Upper lobe of right lung (tissue), 1 donor: ENCODE measurements around the gene ATP1A3. TPM values are rescaled to one million over a fixed set of nuclear protein-coding genes. Genes with fewer than 3 reads are reported as not detected.
A peak's percentile ranks its signal among the peaks of the same experiment; 100 is the strongest.

Experiments used
- ATAC-seq: fragments of 200-7000 bp; cut with Tn5 transposase; one replicate; pipeline ENCODE4 v1.9.1; 2020; ENCODE audit warnings: mild to moderate bottlenecking, moderate library complexity
- DNase-seq: peaks from one replicate; pipeline ENCODE4 v3.0.0-alpha.2; 2020
- H3K27ac ChIP-seq: fragments of 200-600 bp; one replicate; pipeline ENCODE4 v1.8.0; 2022
- H3K27me3 ChIP-seq: fragments of 200-600 bp; one replicate; pipeline ENCODE4 v1.8.0; 2022; ENCODE audit warnings: mild to moderate bottlenecking
- H3K36me3 ChIP-seq: fragments of 200-600 bp; one replicate; pipeline ENCODE4 v1.8.0; 2022
- H3K4me1 ChIP-seq: fragments of 200-600 bp; one replicate; pipeline ENCODE4 v1.8.0; 2022
- H3K4me3 ChIP-seq: fragments of 200-600 bp; one replicate; pipeline ENCODE4 v1.8.0; 2022; ENCODE audit warnings: mild to moderate bottlenecking
- H3K9me3 ChIP-seq: fragments of 200-600 bp; one replicate; pipeline ENCODE4 v1.8.0; 2022
- intact Hi-C: fragments of 100-400 bp; cut with DNase I; formaldehyde crosslinking; loops from one replicate; pipeline ENCODE4 v1.11.0; 2022
- total RNA-seq: library from RNA; stranded (reverse); fragmentation: NEBNext Ultra II Directional; extraction: Animal tissue kit (Norgen Biotek cat#: 25700); gene quantifications from one replicate; pipeline ENCODE4 v1.2.1, GENCODE V29; 2021
- TF ChIP-seq, protein P1 (sequence below): fragments of 200-600 bp; IDR thresholded peaks from one replicate; pipeline ENCODE4 v1.8.0; 2022; ENCODE audit warnings: antibody characterized with exemption
- donor health status: DM: no; HTN: yes; CAD: no; lungs with severe emphysema.

ATP1A3 gene
- total RNA-seq, 1 donor from 2014 or later, result not detected

- ATAC-seq, result no peak
- Histone ChIP-seq H3K36me3 (no peaks in the 10 kb centered on the region), H3K4me3 (no peak overlapping the region), H3K4me1 (no peaks in the 10 kb centered on the region), H3K27me3 (peaks cover 26% of the 10 kb centered on the region), H3K27ac (no peak overlapping the region), H3K9me3 (no peaks in the 10 kb centered on the region)
- DNase-seq, result no peak
- intact Hi-C loops, result no loop called here
- TF ChIP-seq, protein P1, sequence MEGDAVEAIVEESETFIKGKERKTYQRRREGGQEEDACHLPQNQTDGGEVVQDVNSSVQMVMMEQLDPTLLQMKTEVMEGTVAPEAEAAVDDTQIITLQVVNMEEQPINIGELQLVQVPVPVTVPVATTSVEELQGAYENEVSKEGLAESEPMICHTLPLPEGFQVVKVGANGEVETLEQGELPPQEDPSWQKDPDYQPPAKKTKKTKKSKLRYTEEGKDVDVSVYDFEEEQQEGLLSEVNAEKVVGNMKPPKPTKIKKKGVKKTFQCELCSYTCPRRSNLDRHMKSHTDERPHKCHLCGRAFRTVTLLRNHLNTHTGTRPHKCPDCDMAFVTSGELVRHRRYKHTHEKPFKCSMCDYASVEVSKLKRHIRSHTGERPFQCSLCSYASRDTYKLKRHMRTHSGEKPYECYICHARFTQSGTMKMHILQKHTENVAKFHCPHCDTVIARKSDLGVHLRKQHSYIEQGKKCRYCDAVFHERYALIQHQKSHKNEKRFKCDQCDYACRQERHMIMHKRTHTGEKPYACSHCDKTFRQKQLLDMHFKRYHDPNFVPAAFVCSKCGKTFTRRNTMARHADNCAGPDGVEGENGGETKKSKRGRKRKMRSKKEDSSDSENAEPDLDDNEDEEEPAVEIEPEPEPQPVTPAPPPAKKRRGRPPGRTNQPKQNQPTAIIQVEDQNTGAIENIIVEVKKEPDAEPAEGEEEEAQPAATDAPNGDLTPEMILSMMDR, result no peak
Measured at GRCh38 chr19:42003506-42004294, 9.7 kb upstream of the ATP1A3 start.

GRCh38 chr19:41999878-42000208 is 5.8 kb upstream of the ATP1A3 start:
- ATAC-seq, result no peak
- TF ChIP-seq, protein P1, result no peak
- Histone ChIP-seq H3K4me3 (no peak overlapping the region), H3K4me1 (no peaks in the 10 kb centered on the region), H3K36me3 (no peaks in the 10 kb centered on the region), H3K27me3 (peaks cover 63% of the 10 kb centered on the region), H3K9me3 (no peaks in the 10 kb centered on the region), H3K27ac (no peak overlapping the region)
- DNase-seq, result no peak
- intact Hi-C loops, result no loop called here

DNA sequence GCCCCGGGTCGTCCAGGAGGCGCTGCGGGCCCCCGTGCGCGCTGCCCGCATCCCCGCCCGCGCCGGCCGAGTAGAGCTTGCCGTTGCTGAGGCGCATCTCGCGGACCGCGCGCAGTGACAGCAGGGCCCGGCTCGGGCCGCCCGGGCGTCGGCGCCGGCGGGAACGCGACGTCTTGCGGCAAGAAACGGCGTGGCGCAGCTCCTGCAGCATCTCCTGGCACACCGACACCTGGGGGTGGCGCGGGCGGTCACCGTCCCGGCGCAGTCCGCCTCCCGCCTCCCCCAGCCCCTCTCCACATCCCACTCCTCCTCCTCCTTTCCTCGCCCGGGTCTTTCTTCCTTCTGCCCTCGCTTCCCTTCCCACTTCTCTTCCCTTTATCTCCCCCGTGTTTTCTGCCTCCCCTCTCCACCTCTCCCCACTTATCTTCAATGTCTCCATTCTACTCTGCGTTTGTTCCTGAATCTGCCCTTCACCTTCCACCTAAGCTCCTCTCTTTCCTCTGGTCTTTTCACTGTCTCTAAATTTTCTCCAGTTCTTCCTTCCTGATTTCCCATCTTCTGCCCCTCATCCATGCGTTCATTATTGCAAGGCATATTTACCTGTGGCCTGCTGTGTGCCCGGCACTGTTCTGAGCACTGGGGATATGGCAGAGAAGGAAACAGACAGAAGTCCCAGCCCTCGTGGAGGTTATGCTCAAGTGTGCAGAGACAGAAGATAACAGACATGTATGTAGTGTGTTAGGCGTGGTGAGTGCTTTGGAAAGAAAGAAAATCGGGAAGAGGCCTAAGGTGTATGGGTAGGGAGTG is 5.2 kb upstream of the ATP1A3 start:
- intact Hi-C loops, result no loop called here
- TF ChIP-seq, protein P1, result no peak
- H3K4me3 ChIP-seq, result no peak overlapping the region
- H3K9me3 ChIP-seq, result no peaks in the 10 kb centered on the region
- H3K27ac ChIP-seq, result no peak overlapping the region
- DNase-seq, result no peak
- no peaks in the 10 kb centered on the region for H3K4me1 ChIP-seq
- no peaks in the 10 kb centered on the region for H3K36me3 ChIP-seq
- H3K27me3 ChIP-seq, result peaks cover 68% of the 10 kb centered on the region
- ATAC-seq, result no peak

- peak; percentile 24 for ATAC-seq
Measured at GRCh38 chr19:41998246-41999020, 4.4 kb upstream of the ATP1A3 start.

DNA sequence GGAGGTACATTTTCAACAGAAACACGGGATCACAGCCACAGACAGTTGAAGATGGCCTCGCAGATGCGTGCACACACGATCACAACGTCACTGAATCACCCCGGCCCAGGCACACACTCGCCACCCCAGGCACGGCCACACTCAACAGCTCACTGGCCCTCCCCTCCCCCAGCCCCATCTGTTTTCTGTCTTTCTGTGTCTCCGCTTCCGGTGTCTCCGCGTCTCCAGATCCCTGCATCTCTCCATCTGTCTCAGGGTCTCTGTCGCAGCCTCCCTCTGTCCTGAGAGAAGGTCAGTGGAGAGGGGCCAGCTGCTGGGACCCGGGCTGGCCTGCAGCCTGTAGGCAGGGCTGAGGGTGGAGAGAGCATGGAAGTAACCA is 3.8 kb upstream of the ATP1A3 start:
- intact Hi-C loops, result no loop called here
- Histone ChIP-seq H3K9me3 (no peaks in the 10 kb centered on the region), H3K4me1 (peaks cover 7% of the 10 kb centered on the region), H3K4me3 (no peak overlapping the region), H3K27ac (no peak overlapping the region), H3K36me3 (no peaks in the 10 kb centered on the region), H3K27me3 (peaks cover 77% of the 10 kb centered on the region)
- ATAC-seq (no peak), DNase-seq (no peak)
- TF ChIP-seq, protein P1, result no peak

More at GRCh38 chr19:41998246-41999020, 4.4 kb upstream of the ATP1A3 start:
- Histone ChIP-seq H3K27ac (no peak overlapping the region), H3K4me1 (peaks cover 7% of the 10 kb centered on the region), H3K27me3 (peaks cover 77% of the 10 kb centered on the region), H3K4me3 (no peak overlapping the region), H3K36me3 (no peaks in the 10 kb centered on the region), H3K9me3 (no peaks in the 10 kb centered on the region)
- DNase-seq, result no peak
- intact Hi-C loops, result no loop called here
- TF ChIP-seq, protein P1, result peak; percentile 47
